Measurements from ENCODE around the gene FAM163B. TPM values are rescaled to one million over a fixed set of nuclear protein-coding genes. Genes with fewer than 3 reads are reported as not detected.

The FAM163B gene
- total RNA-seq, 1 donor from 2014 or later: 6.3 TPM

- no peak for DNase-seq (ENCODE audit: low spot score)
Observed at GRCh38 chr9:133547116-133547515, 62.1 kb downstream of the FAM163B start.

- no peak for DNase-seq (ENCODE audit: low spot score)
Observed at GRCh38 chr9:133546287-133546680, 62.9 kb downstream of the FAM163B start.

DNA sequence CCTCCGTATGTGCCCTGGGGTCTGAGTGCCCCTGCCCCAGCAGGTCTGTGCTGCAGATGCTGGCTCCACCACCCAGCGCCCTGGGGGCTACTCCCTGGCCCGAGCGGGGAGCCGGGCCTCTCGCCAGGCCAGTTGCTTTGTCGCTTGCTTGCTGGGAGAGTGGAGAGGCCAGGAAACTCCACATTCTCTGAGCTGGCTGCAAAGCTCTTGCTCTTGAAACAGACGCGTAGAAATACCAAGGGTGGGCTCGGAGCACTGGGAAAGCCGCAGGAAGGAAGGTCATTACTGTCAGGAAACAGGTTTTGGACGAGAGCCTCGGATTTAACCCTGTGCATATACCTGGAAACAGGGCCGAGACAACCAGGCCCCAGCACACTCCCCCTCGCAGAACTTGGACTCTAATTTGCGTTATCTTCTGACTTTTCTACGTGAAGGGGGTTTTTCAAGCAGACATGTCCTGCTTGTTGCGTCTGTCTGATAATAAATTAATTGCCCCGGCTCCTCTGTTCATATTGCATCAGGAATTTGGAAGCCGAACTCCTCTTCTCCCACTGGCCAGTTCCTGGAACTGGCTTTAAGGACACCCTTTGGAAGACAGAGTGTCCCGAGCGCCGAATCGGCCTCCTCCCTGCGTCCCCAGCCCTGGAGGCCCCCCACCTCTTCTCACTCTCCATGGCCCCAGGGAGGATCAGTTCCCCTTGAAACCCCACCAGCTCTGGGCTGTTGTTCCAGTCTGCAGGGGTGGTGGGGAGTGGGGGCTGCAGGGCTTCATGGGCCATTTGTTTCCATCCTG is 63.5 kb downstream of the FAM163B start:
- DNase-seq (ENCODE audit: low spot score): peak; percentile 19

- DNase-seq (ENCODE audit: low spot score): no peak
Observed at GRCh38 chr9:133543772-133544467, 65.3 kb downstream of the FAM163B start.

DNA sequence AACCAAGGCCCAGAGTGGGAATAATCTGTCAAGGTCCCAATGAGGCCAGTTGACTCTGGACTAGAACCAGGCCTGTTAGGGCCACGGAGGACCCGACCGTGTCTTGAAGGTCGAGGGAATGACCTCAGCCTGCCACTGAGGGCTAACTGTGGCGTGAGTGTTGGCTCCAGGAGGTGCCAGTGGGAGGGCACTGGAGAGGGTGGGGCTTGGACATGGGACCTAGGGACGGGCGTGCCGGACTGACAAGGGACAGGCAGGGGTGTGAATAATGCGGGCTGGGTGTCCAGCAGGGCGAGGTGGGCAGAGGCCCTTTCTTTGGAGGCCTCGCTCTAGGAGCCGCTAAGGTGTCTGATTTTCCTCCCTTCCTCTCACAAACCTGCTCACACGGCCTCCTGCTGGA is 67.2 kb downstream of the FAM163B start:
- DNase-seq (ENCODE audit: low spot score): no peak

DNA sequence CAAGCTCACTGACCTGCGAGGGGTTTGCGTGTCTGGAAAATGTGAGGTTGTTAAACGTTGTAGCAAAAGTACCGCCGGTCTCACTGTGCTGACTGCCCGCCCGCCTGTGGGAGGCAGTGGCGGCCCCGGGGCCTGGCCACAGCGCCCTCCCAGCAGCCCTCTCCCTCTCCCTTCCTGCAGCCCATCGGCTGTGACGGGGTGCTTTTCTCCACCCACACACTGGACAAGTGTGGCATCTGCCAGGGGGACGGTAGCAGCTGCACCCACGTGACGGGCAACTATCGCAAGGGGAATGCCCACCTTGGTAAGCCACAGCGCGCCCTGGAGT is 68.5 kb downstream of the FAM163B start:
- DNase-seq (ENCODE audit: low spot score): no peak

- no peak for DNase-seq (ENCODE audit: low spot score)
Observed at GRCh38 chr9:133539991-133540697, 69.0 kb downstream of the FAM163B start.

DNA sequence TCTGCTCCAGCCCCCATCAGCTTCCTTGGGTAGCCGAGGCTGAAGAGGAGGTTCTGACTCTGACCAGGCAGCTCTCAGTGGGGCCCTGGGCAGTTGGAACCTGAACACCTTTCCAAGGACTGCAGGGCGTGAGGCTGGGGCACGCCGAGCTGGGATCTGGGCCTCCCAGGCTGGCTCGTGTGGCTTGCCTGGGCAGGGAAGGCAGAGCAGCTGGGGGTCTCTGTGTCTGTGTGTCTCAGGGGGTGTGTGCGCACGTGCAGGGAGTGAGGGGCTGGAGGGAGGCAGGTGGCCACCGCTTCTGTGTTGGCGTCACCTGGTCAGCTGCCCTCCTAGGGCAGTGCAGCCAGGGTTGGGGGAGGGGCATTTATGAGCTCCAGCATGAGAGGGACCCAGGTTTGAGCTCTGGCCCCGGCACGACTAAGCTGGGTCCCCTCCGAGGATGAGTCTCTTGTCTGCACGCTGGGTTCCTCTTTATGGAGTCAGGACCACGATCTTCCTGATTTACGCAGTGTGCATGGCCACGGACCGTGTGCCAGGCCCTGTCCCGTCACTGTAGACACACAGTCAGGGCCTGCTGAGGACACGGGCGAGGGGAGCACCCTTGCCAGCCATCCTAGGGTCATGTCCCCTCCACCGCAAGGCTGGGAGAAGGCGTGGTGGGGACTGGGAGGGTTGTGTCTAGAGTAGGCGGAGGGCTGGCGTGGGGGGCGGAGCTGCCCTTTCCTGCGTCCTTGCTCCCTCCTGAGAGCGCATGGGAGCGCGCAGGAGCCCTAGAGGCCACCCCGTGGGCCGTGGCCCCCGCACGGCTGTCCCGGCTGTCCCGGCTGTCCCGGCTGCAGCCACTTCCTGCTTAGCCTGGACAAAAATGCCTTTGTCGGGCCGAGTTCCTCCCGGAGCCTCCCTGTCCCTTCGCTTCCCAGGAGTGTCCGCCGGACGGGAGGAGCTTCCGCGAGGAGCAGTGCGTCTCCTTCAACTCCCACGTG is 70.0 kb downstream of the FAM163B start:
- DNase-seq (ENCODE audit: low spot score): peak; percentile 28

DNA sequence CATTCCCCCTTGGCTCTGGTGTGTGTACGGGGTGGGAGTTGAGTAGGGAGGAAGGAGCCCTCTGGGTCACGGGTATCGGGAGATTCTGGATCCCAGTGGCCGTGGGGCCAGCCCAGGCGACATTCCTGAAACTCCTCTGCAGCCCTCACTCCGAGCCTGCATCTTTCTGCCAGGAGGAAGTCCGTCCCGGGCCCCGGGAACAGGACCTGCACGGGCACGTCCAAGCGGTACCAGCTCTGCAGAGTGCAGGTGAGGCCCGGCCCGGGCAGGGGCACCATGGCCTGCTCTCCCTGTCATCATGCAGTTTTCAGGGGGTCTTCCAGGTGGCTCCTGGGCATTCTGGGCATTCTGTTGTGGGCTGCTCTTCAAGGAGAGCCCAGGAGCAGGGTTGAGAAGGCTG is 71.0 kb downstream of the FAM163B start:
- DNase-seq (ENCODE audit: low spot score): no peak

GRCh38 chr9:133537257-133537656 is 71.9 kb downstream of the FAM163B start:
- no peak for DNase-seq (ENCODE audit: low spot score)

- DNase-seq (ENCODE audit: low spot score): no peak
Observed at GRCh38 chr9:133536536-133536935, 72.7 kb downstream of the FAM163B start.

GRCh38 chr9:133536080-133536479 is 73.1 kb downstream of the FAM163B start:
- no peak for DNase-seq (ENCODE audit: low spot score)

DNA sequence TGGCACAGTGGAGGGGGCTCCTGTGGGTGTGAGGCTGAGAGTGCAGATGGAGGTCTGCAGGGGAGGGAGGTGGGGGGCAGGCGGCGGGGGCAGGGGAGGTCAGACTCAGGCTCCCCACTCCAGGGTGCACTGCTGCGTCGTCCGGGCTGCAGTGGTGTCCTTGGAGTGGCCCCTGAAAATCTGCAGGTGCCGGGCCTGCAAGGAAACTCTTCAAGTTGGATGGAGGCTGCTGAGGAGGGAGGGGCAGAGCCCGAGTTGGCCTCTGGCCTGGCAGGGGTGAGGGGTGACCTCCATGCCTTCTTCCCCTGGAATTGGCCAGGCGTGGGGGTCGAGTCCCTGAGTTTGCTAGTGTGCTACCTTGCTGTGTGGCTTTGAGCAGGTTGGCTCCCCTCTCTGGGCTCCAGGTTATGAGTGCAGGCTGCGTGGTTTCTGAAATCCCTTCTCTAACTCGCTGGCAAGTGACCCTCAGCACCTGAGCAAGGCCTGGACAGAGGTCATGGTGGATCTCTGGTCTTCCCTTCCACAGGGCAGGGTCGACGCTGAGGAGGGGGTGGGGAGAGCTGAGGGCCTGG is 73.8 kb downstream of the FAM163B start:
- DNase-seq (ENCODE audit: low spot score): no peak

GRCh38 chr9:133534346-133535291 is 74.6 kb downstream of the FAM163B start, which contains the start of gene ADAMTSL2:
TSS of gene ADAMTSL2 (plus strand) at chr9:133534704. CDS start at chr9:133536713, 2,009 bp downstream.
- peak; percentile 77 for DNase-seq (ENCODE audit: low spot score)

DNA sequence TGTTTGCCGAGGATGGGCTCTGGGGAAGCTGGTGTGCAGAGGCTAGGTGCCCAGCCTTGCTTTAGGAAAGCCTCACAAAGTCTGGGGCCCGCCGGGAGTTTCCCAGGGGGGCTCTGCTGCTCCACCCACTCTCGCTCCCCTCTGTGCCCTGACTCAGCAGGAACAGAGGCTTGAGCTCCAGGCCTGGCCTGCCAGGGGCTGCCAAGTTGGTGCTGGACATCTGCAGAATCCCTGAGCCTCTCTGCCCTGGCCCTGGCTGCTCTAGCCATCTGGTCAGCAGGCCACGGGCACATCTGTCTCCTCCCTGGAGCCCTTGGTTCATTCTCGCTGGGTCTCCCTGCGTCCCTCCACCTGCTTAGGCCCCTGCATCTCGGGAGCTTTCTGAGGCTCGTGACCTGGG is 75.3 kb downstream of the FAM163B start:
- peak; percentile 43 for DNase-seq (ENCODE audit: low spot score)

GRCh38 chr9:133532937-133533668 is 76.1 kb downstream of the FAM163B start:
- no peak for DNase-seq (ENCODE audit: low spot score)

GRCh38 chr9:133531293-133531692 is 77.9 kb downstream of the FAM163B start:
- no peak for DNase-seq (ENCODE audit: low spot score)

DNA sequence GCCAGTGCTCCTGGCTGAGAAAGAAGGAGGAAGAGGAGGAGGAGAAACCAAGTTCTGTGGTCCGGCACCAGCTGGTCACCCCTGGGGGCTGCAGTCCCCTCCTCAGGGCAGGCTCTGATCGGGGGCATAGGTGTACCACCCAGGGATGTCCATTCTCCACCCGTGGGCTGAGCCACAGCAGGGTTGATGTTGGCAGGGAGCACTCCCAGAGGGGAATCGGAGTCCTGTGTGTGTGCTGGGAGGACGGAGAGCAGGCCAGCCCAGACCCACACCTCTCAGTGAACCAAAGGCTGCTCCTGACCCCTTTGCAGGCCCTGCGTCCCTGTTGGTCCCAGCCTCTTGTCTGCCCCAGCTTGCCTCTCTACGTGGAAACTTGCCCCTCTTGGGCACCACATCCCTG is 79.3 kb downstream of the FAM163B start:
- no peak for DNase-seq (ENCODE audit: low spot score)

DNA sequence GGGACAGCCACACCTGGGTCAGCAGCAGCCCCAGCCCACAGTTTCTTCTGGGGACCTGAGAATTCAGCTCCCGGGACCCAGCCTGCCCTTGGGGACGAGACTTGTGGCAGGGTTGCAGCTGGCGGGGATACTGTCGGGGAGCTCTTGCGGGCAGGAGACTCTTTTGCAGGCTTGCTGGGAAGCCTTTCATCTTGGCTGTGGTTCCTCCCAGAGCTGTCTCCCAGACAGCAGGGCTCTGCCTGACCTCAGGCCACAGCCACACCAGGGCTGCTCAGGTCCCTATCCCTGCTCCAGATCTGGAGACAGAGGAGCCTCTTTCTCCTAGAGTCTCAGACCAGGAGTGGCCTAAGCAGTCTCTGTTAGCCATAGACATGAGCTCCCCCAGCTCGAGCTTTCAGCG is 79.7 kb downstream of the FAM163B start:
- no peak for DNase-seq (ENCODE audit: low spot score)

All from umbilical cord (tissue), 2 donors.